Skeletal muscle satellite cell (primary cell): ENCODE results near the gene TRIM45.
"Not testable (repeated sequence)": the region's sequence is repeated elsewhere in the genome, so short reads cannot be mapped to it uniquely, and the experiment has no call there.

Experiments
- H3K27me3 ChIP-seq: 2 replicates; pipeline ENCODE4 v1.7.0; 2013; ENCODE audit warnings: low read length; ENCODE audit not compliant: control insufficient read depth, insufficient read depth
- H3K36me3 ChIP-seq: 2 replicates; pipeline ENCODE4 v1.7.0; 2013; ENCODE audit warnings: mild to moderate bottlenecking, control low read depth, low read length; ENCODE audit not compliant: insufficient read depth
- H3K4me1 ChIP-seq: 2 replicates; pipeline ENCODE4 v1.7.0; 2013; ENCODE audit warnings: low read length; ENCODE audit not compliant: control insufficient read depth, insufficient read depth
- H3K4me2 ChIP-seq: 2 replicates; pipeline ENCODE4 v1.7.0; 2013; ENCODE audit warnings: mild to moderate bottlenecking, low read length
- H3K4me3 ChIP-seq: 2 replicates; pipeline ENCODE4 v1.7.0; 2013; ENCODE audit warnings: low read length
- H3K9ac ChIP-seq: 2 replicates; pipeline ENCODE4 v1.7.0; 2013; ENCODE audit warnings: mild to moderate bottlenecking, low read depth, low read length, moderate library complexity
- H3K9me3 ChIP-seq: replicated peaks from 2 replicates; pipeline ENCODE4 v1.7.0; 2013; ENCODE audit warnings: mild to moderate bottlenecking, control low read depth, low read length

The TRIM45 gene

DNA sequence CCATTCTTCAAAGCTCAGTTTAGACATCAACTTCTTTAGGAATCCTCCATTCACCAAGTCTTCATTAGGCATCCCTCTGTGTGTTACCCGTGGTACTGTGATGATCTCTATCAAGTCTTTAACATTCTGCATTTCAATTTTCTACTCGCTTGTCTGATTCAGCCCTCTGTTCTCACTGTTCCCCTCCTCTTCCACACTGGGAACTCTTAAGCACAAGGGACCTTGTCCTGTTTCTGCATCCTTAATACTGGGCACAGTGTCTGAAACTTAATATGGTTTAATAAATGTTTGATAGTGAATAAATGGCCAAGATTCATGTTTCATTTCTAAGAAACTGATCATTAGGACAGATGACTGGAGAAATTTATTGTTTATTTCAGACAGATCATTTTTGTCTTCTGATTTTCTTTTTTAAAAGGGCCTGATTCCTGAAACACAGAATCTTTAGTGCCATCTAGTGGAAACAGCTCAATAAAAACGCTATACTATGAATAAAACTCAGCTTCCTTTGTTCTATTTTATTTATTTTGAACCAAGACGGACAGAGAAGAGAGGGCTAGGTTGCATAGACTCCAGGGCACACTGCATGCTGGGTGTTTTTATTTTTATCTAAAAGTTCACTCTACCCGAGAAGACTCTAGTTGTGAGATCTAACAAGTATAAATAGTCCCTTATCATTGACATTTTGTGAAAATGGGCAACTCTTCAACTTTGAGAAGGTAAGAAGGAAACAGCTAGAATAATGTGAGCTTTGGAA is 7.0 kb upstream of the TRIM45 start:
- H3K4me1 ChIP-seq = peaks cover 3% of the 10 kb centered on the region
- H3K27me3 ChIP-seq = peaks cover 19% of the 10 kb centered on the region
- H3K4me2 ChIP-seq = peak overlapping the region; percentile 21
- H3K4me3 ChIP-seq = no peak overlapping the region
- peak overlapping the region; percentile 30 for H3K9ac ChIP-seq
- no peaks in the 10 kb centered on the region for H3K9me3 ChIP-seq
- H3K36me3 ChIP-seq = no peaks in the 10 kb centered on the region

DNA sequence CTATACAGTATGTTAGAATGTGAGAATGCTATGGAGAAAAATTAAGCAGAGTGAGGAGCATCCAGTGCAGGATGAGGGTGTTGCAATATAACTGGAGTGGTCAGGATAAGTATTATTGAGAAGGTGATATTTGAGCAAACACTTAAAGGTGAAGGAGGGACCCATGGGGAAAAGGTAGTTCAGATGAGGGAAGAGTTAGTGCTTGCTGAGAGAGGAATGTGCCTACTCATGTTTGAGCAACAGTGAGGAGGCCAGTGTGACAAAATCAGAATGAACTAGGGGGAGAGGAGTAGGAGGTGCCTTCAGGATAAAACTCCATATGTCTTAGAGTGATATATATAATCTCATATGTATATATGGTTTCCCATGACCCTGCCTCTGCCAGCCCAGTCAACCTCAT is 6.2 kb upstream of the TRIM45 start:
- Histone ChIP-seq H3K9me3 (no peaks in the 10 kb centered on the region), H3K27me3 (peaks cover 19% of the 10 kb centered on the region), H3K4me2 (no peak overlapping the region), H3K4me1 (peaks cover 3% of the 10 kb centered on the region), H3K4me3 (no peak overlapping the region), H3K36me3 (no peaks in the 10 kb centered on the region), H3K9ac (no peak overlapping the region)

DNA sequence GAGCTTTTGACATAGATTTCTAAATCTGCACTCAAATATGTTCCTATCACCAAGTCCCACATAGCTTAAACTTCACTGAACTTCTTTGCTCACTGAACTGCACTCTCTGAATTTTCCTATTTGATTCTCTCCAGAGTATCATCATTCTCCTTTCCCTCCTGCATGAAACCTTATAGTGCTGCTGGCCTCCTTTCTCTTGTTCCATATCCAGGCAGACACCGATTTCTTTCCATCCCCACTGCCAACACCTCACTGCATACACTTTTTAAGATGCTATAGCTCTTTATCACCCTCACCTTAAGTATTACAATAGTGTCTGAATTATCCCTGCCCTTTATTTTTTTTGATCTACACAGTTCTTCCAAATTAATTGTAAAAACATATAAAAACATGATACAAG is 3.1 kb upstream of the TRIM45 start:
- H3K4me2 ChIP-seq = no peak overlapping the region
- H3K36me3 ChIP-seq = no peaks in the 10 kb centered on the region
- no peak overlapping the region for H3K9ac ChIP-seq
- peaks cover 19% of the 10 kb centered on the region for H3K27me3 ChIP-seq
- no peak overlapping the region for H3K4me3 ChIP-seq
- H3K4me1 ChIP-seq = peaks cover 16% of the 10 kb centered on the region
- H3K9me3 ChIP-seq = no peaks in the 10 kb centered on the region

DNA sequence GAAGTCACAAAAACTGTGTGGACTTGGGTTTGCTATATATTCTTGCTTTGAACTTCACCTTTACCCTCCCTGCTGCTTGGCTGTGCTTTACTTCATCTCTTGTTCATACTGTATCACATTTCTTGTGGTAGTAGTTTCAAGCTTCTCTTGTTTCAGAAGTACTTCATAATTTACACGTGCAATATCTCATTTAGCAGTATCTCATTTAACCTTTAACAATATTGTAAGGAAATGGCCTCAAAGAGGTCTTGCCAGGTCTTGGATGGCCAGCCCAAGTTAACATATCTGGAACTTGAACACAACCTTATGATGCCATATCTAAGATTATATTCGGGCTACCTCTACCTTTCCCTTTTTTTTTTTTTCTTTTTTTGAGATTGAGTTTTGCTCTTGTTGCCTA is 1.7 kb upstream of the TRIM45 start:
- peaks cover 19% of the 10 kb centered on the region for H3K27me3 ChIP-seq
- H3K9ac ChIP-seq = no peak overlapping the region
- no peaks in the 10 kb centered on the region for H3K9me3 ChIP-seq
- H3K36me3 ChIP-seq = no peaks in the 10 kb centered on the region
- peaks cover 14% of the 10 kb centered on the region for H3K4me1 ChIP-seq
- no peak overlapping the region for H3K4me2 ChIP-seq
- H3K4me3 ChIP-seq = no peak overlapping the region

GRCh38 chr1:117122330-117123025 is 929 bp upstream of the TRIM45 start:
- Histone ChIP-seq H3K9ac (peak overlapping the region; percentile 90), H3K4me2 (peak overlapping the region; percentile 84), H3K9me3 (no peaks in the 10 kb centered on the region), H3K36me3 (no peaks in the 10 kb centered on the region), H3K27me3 (peaks cover 19% of the 10 kb centered on the region), H3K4me1 (peaks cover 14% of the 10 kb centered on the region), H3K4me3 (peak overlapping the region; percentile 89)

DNA sequence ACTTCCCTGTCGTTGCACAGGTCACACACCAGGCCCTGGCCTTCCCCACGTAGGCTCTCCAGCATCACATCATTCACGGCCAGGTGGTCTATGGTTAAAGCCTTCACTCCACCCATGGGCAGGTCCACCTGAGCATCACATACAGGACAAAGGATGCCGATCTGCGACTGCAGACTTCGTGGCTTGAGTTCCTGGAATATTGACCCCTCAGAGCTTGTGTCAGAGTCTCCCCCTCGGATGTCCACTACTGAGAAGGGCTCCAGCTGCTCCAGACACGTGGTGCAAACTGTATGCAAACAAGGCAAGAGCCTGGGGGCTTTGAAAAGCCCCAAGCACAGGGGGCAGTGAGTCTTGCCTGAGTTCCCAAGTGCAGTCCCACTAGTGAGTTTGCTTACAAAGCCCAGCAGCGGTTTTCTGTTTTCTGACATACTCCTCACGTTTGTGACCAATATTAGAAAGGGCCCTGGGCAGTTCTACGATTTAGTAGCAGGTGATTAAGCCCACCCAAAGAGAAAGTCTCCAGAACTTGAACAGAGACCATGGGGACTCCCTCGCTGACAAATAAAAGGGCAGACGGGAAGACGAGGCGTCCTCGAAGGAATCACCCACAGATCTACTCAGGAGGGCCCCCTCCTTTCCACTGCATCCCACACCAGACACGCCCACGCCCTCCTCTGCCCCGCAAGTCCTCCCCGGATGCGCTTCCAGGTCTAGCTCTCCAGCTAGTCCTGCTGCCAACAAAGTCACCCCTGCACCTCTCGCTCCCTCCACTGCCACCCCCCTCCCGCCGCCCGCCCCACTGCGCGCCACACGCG is 568 bp downstream of the TRIM45 start:
- H3K4me2 ChIP-seq = peak overlapping the region; percentile 95
- peak overlapping the region; percentile 90 for H3K9ac ChIP-seq
- no peaks in the 10 kb centered on the region for H3K36me3 ChIP-seq
- peak overlapping the region; percentile 89 for H3K4me3 ChIP-seq
- no peaks in the 10 kb centered on the region for H3K9me3 ChIP-seq
- H3K27me3 ChIP-seq = peaks cover 13% of the 10 kb centered on the region
- peaks cover 14% of the 10 kb centered on the region for H3K4me1 ChIP-seq

GRCh38 chr1:117119144-117119543 is 2.4 kb downstream of the TRIM45 start:
- H3K4me3 ChIP-seq, H3K36me3 ChIP-seq, H3K9me3 ChIP-seq, H3K27me3 ChIP-seq, H3K9ac ChIP-seq, H3K4me2 ChIP-seq: not testable (repeated sequence)
- H3K4me1 ChIP-seq = peaks cover 14% of the 10 kb centered on the region

GRCh38 chr1:117118137-117118536 is 3.4 kb downstream of the TRIM45 start:
- peaks cover 3% of the 10 kb centered on the region for H3K36me3 ChIP-seq
- H3K4me2 ChIP-seq = no peak overlapping the region
- no peaks in the 10 kb centered on the region for H3K27me3 ChIP-seq
- H3K4me1 ChIP-seq = peaks cover 14% of the 10 kb centered on the region
- H3K9me3 ChIP-seq = no peaks in the 10 kb centered on the region
- no peak overlapping the region for H3K9ac ChIP-seq
- H3K4me3 ChIP-seq = no peak overlapping the region

DNA sequence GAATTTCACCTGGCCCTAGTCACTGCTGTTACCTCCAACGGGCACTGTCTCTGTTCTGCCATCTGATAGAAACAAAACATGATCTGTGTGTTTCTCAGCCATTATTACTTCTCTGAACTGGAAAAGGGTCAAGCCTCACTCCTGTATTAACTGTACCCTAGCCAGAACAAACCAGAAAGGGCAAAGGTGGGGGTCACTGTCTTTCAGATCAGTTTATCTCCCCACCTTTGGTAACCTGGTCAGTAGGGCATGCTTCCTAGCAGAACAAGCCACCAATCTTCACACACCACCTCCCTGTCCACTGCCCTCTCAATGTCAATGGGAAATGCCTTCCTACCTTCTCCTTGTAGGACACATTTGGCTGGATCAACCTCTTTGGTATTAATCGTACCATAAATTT is 3.9 kb downstream of the TRIM45 start:
- H3K27me3 ChIP-seq = no peaks in the 10 kb centered on the region
- no peak overlapping the region for H3K4me3 ChIP-seq
- no peak overlapping the region for H3K9ac ChIP-seq
- H3K4me1 ChIP-seq = peaks cover 14% of the 10 kb centered on the region
- peaks cover 6% of the 10 kb centered on the region for H3K36me3 ChIP-seq
- H3K9me3 ChIP-seq = no peaks in the 10 kb centered on the region
- no peak overlapping the region for H3K4me2 ChIP-seq

- Histone ChIP-seq H3K27me3 (no peaks in the 10 kb centered on the region), H3K4me3 (no peak overlapping the region), H3K4me2 (no peak overlapping the region), H3K9ac (no peak overlapping the region), H3K4me1 (peaks cover 7% of the 10 kb centered on the region), H3K36me3 (peaks cover 6% of the 10 kb centered on the region), H3K9me3 (no peaks in the 10 kb centered on the region)
These were observed 4.8 kb downstream of the TRIM45 start for GRCh38 chr1:117116784-117117130.

- no peak overlapping the region for H3K4me2 ChIP-seq
- no peaks in the 10 kb centered on the region for H3K27me3 ChIP-seq
- H3K9me3 ChIP-seq = no peaks in the 10 kb centered on the region
- no peak overlapping the region for H3K9ac ChIP-seq
- no peak overlapping the region for H3K4me3 ChIP-seq
- peaks cover 8% of the 10 kb centered on the region for H3K4me1 ChIP-seq
- H3K36me3 ChIP-seq = peaks cover 6% of the 10 kb centered on the region
These were observed 5.3 kb downstream of the TRIM45 start for GRCh38 chr1:117116090-117116783.
